ENCODE results near the gene KCTD15. TPM values are rescaled to one million over a fixed set of nuclear protein-coding genes. Genes with fewer than 3 reads are reported as not detected.
A peak's percentile ranks its signal among the peaks of the same experiment; 100 is the strongest.

Gene KCTD15
- total and polyA plus RNA-seq, 8 donors, result 21.8 to 78.1 (median 57.2) TPM

- Histone ChIP-seq H3K27ac (peak overlapping the region; percentile 90 to 94), H3K4me3 (peak overlapping the region; percentile 68 to 74), H3K36me3 (peaks cover 0 to 24% of the 10 kb centered on the region in 2 donors), H3K9me3 (no peaks in the 10 kb centered on the region), H3K4me1 (peaks cover 0 to 28% of the 10 kb centered on the region in 2 donors), H3K27me3 (peaks cover 0 to 55% of the 10 kb centered on the region in 2 donors)
- TF ChIP-seq, protein P1, sequence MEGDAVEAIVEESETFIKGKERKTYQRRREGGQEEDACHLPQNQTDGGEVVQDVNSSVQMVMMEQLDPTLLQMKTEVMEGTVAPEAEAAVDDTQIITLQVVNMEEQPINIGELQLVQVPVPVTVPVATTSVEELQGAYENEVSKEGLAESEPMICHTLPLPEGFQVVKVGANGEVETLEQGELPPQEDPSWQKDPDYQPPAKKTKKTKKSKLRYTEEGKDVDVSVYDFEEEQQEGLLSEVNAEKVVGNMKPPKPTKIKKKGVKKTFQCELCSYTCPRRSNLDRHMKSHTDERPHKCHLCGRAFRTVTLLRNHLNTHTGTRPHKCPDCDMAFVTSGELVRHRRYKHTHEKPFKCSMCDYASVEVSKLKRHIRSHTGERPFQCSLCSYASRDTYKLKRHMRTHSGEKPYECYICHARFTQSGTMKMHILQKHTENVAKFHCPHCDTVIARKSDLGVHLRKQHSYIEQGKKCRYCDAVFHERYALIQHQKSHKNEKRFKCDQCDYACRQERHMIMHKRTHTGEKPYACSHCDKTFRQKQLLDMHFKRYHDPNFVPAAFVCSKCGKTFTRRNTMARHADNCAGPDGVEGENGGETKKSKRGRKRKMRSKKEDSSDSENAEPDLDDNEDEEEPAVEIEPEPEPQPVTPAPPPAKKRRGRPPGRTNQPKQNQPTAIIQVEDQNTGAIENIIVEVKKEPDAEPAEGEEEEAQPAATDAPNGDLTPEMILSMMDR (IDR thresholded peaks at IDR 0.05), result no peak
- ATAC-seq (no peak), DNase-seq (no peak)
- intact Hi-C loops (cut with DNase I), result no loop called here
These were observed 2.0 kb downstream of the KCTD15 start for GRCh38 chr19:33798681-33799111.

DNA sequence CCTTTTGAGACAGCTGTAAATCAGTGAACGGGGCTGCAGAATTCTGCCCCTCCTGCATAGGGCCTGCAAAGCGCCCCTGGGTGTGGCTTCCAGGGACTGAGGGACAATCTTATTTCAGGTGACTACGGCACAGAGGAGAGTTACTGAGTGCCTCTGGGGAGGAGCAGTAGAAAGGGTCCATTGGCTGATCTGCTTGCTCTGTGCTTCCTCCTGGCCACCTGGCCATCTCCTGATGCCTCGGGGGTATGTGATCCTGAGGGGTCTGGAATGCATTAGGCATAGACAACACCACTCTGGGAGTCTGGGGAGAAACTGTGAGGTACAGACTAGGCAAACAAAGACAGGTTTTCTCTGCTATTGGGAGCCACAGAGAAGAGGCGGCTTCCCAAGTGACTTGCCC is 2.8 kb downstream of the KCTD15 start:
- ATAC-seq (no peak), DNase-seq (no peak)
- Histone ChIP-seq H3K4me1 (peaks cover 0 to 25% of the 10 kb centered on the region in 2 donors), H3K36me3 (peaks cover 0 to 27% of the 10 kb centered on the region in 2 donors), H3K27me3 (peaks cover 0 to 51% of the 10 kb centered on the region in 2 donors), H3K4me3 (peak overlapping the region in 1 of 2 donors; percentile 74), H3K27ac (no peak overlapping the region), H3K9me3 (no peaks in the 10 kb centered on the region)
- intact Hi-C loops (cut with DNase I), result no loop called here
- TF ChIP-seq, protein P1 (IDR thresholded peaks at IDR 0.05), result no peak

GRCh38 chr19:33800012-33800680 is 3.5 kb downstream of the KCTD15 start:
- TF ChIP-seq, protein P1 (IDR thresholded peaks at IDR 0.05), result no peak
- peaks cover 0 to 44% of the 10 kb centered on the region in 2 donors for H3K27me3 ChIP-seq
- H3K9me3 ChIP-seq, result no peaks in the 10 kb centered on the region
- DNase-seq (no peak), ATAC-seq (no peak)
- no peak overlapping the region for H3K27ac ChIP-seq
- intact Hi-C loops (cut with DNase I), result no loop called here
- H3K4me3 ChIP-seq, result peak overlapping the region in 1 of 2 donors; percentile 74
- H3K4me1 ChIP-seq, result peaks cover 0 to 18% of the 10 kb centered on the region in 2 donors
- peaks cover 0 to 33% of the 10 kb centered on the region in 2 donors for H3K36me3 ChIP-seq

GRCh38 chr19:33801411-33801810 is 4.7 kb downstream of the KCTD15 start:
- TF ChIP-seq, protein P1 (IDR thresholded peaks at IDR 0.05), result no peak
- H3K27me3 ChIP-seq, result peaks cover 0 to 33% of the 10 kb centered on the region in 2 donors
- no peak for DNase-seq

DNA sequence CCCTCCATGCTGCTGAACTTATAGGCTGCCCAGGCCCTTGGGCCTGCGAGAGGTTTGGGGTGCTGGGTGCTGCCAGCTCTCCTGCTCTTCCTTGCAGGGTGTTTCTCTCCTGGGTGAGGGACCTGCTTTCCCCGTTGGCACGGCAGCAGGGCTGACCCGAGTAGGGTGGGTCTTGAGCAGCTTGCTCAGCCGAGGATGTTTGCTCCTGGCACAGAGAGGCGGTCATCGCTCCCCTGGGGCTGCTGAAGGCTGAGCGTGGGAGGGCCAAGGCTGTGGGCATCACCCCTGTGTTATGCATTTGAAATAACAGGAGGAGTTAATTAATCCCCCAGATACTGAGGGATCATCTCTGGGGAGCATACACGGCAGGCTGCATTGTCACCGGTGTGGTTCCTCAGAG is 5.3 kb downstream of the KCTD15 start:
- Histone ChIP-seq H3K9me3 (no peaks in the 10 kb centered on the region), H3K4me3 (no peak overlapping the region), H3K27ac (no peak overlapping the region), H3K36me3 (peaks cover 0 to 36% of the 10 kb centered on the region in 2 donors), H3K4me1 (peaks cover 0 to 13% of the 10 kb centered on the region in 2 donors), H3K27me3 (peaks cover 0 to 28% of the 10 kb centered on the region in 2 donors)
- DNase-seq (no peak), ATAC-seq (no peak)
- TF ChIP-seq, protein P1 (IDR thresholded peaks at IDR 0.05), result no peak
- intact Hi-C loops (cut with DNase I), result no loop called here

More at GRCh38 chr19:33801411-33801810, 4.7 kb downstream of the KCTD15 start:
- Histone ChIP-seq H3K4me3 (no peak overlapping the region), H3K4me1 (peaks cover 0 to 17% of the 10 kb centered on the region in 2 donors), H3K36me3 (peaks cover 0 to 36% of the 10 kb centered on the region in 2 donors), H3K9me3 (no peaks in the 10 kb centered on the region), H3K27ac (no peak overlapping the region)
- intact Hi-C loops (cut with DNase I), result no loop called here
- ATAC-seq, result no peak

Data from left lung (tissue), 10 donors.